Prostate gland (tissue), 2 donors: ENCODE data around the gene NPIPA5.
"Not testable (repeated sequence)": the region's sequence is repeated elsewhere in the genome, so short reads cannot be mapped to it uniquely, and the experiment has no call there.

ENCODE experiments used
- CTCF ChIP-seq, 4 experiments: fragments of 200-600 bp in 2 of 4; fragments of 450-650 bp in 2 of 4; sonication (generic) in 2 of 4; IDR thresholded peaks; 1 replicate in 3 of 4; 2 replicates in 1 of 4; pipeline ENCODE4 v1.5.1; 2016 to 2019; ENCODE audit warnings: antibody characterized with exemption in 4 of 4, mild to moderate bottlenecking in 2 of 4, moderate library complexity in 2 of 4
- POLR2A ChIP-seq: fragments of 450-650 bp; IDR thresholded peaks from one replicate; pipeline ENCODE4 v1.6.1; 2016; ENCODE audit warnings: antibody characterized with exemption, mild to moderate bottlenecking
- POLR2AphosphoS5 ChIP-seq: sonication (generic); formaldehyde crosslinking; IDR thresholded peaks from one replicate; pipeline ENCODE4 v1.6.1; 2017; ENCODE audit warnings: antibody characterized with exemption

- not testable (repeated sequence) for TF ChIP-seq POLR2AphosphoS5; POLR2A; CTCF (IDR thresholded peaks at IDR 0.05)
These were observed 40.0 kb downstream of the NPIPA5 start for GRCh38 chr16:15337974-15338605.
